ENCODE data around the gene NPAS2.

Gene NPAS2

GRCh38 chr2:101018934-101019333 lies 199.0 kb downstream of the NPAS2 start:
- no peak for DNase-seq (ENCODE audit: low read depth)
- no peak overlapping the region for H3K4me3 ChIP-seq (ENCODE audit: low read depth, low read length)

GRCh38 chr2:101022221-101022620 lies 202.3 kb downstream of the NPAS2 start:
- no peak for DNase-seq (ENCODE audit: low read depth)
- no peak overlapping the region for H3K4me3 ChIP-seq (ENCODE audit: low read depth, low read length)

GRCh38 chr2:101023327-101024107 lies 203.6 kb downstream of the NPAS2 start:
- no peak for DNase-seq (ENCODE audit: low read depth)
- H3K4me3 ChIP-seq (ENCODE audit: low read depth, low read length): no peak overlapping the region

- no peak for DNase-seq (ENCODE audit: low read depth)
- no peak overlapping the region for H3K4me3 ChIP-seq (ENCODE audit: low read depth, low read length)
These were observed 205.6 kb downstream of the NPAS2 start for GRCh38 chr2:101025561-101025960.

GRCh38 chr2:101026253-101026701 lies 206.3 kb downstream of the NPAS2 start:
- H3K4me3 ChIP-seq (ENCODE audit: low read depth, low read length): no peak overlapping the region
- no peak for DNase-seq (ENCODE audit: low read depth)

GRCh38 chr2:101026923-101027469 lies 207.1 kb downstream of the NPAS2 start:
- no peak for DNase-seq (ENCODE audit: low read depth)
- H3K4me3 ChIP-seq (ENCODE audit: low read depth, low read length): no peak overlapping the region

GRCh38 chr2:101027852-101028251 lies 207.9 kb downstream of the NPAS2 start:
- no peak for DNase-seq (ENCODE audit: low read depth)
- H3K4me3 ChIP-seq (ENCODE audit: low read depth, low read length): no peak overlapping the region

- H3K4me3 ChIP-seq (ENCODE audit: low read depth, low read length): no peak overlapping the region
- no peak for DNase-seq (ENCODE audit: low read depth)
These were observed 211.1 kb downstream of the NPAS2 start for GRCh38 chr2:101030866-101031554.

GRCh38 chr2:101032084-101032776 lies 212.3 kb downstream of the NPAS2 start:
- no peak overlapping the region for H3K4me3 ChIP-seq (ENCODE audit: low read depth, low read length)
- no peak for DNase-seq (ENCODE audit: low read depth)

- no peak for DNase-seq (ENCODE audit: low read depth)
- no peak overlapping the region for H3K4me3 ChIP-seq (ENCODE audit: low read depth, low read length)
These were observed 216.6 kb downstream of the NPAS2 start for GRCh38 chr2:101036562-101036961.

GRCh38 chr2:101037161-101037755 lies 217.3 kb downstream of the NPAS2 start:
- no peak for DNase-seq (ENCODE audit: low read depth)
- no peak overlapping the region for H3K4me3 ChIP-seq (ENCODE audit: low read depth, low read length)

- no peak overlapping the region for H3K4me3 ChIP-seq (ENCODE audit: low read depth, low read length)
- DNase-seq (ENCODE audit: low read depth): no peak
These were observed 218.7 kb downstream of the NPAS2 start for GRCh38 chr2:101038455-101039255.

GRCh38 chr2:101040072-101040471 lies 220.1 kb downstream of the NPAS2 start:
- H3K4me3 ChIP-seq (ENCODE audit: low read depth, low read length): no peak overlapping the region
- DNase-seq (ENCODE audit: low read depth): no peak

GRCh38 chr2:101040761-101041160 lies 220.8 kb downstream of the NPAS2 start:
- DNase-seq (ENCODE audit: low read depth): no peak
- no peak overlapping the region for H3K4me3 ChIP-seq (ENCODE audit: low read depth, low read length)

GRCh38 chr2:101041413-101041812 lies 221.5 kb downstream of the NPAS2 start:
- H3K4me3 ChIP-seq (ENCODE audit: low read depth, low read length): no peak overlapping the region
- no peak for DNase-seq (ENCODE audit: low read depth)

- DNase-seq (ENCODE audit: low read depth): no peak
- no peak overlapping the region for H3K4me3 ChIP-seq (ENCODE audit: low read depth, low read length)
These were observed 225.4 kb downstream of the NPAS2 start for GRCh38 chr2:101045330-101045729.
